Hepatocyte (in vitro differentiated cells): ENCODE measurements around the gene LEO1. TPM values are rescaled to one million over a fixed set of nuclear protein-coding genes. Genes with fewer than 3 reads are reported as not detected.

Source experiments
- DNase-seq: peaks from one replicate; pipeline ENCODE4 v3.0.0-alpha.2; 2016; ENCODE audit warnings: low spot score
- H2AFZ ChIP-seq: fragments of 200-600 bp; sonication (generic); 2 replicates; pipeline ENCODE4 v1.6.0; 2016; ENCODE audit warnings: antibody characterized with exemption, mild to moderate bottlenecking
- H3K27ac ChIP-seq: fragments of 200-600 bp; sonication (generic); 2 replicates; pipeline ENCODE4 v1.5.1; 2016; ENCODE audit warnings: mild to moderate bottlenecking
- H3K27me3 ChIP-seq: fragments of 200-600 bp; sonication (generic); 2 replicates; pipeline ENCODE4 v1.6.1; 2016
- H3K36me3 ChIP-seq: fragments of 200-600 bp; sonication (generic); replicated peaks from 2 replicates; pipeline ENCODE4 v1.5.1; 2016; ENCODE audit warnings: low read depth; ENCODE audit not compliant: insufficient read depth
- H3K4me1 ChIP-seq: fragments of 200-600 bp; sonication (generic); 2 replicates; pipeline ENCODE4 v1.5.1; 2016; ENCODE audit warnings: mild to moderate bottlenecking, moderate library complexity; ENCODE audit not compliant: insufficient read depth
- H3K4me2 ChIP-seq: fragments of 200-600 bp; sonication (generic); 2 replicates; pipeline ENCODE4 v1.6.0; 2016
- H3K4me3 ChIP-seq: fragments of 200-600 bp; sonication (generic); 2 replicates; pipeline ENCODE4 v1.5.1; 2016; ENCODE audit warnings: mild to moderate bottlenecking
- H3K79me2 ChIP-seq: fragments of 200-600 bp; sonication (generic); 2 replicates; pipeline ENCODE4 v1.6.0; 2017; ENCODE audit warnings: mild to moderate bottlenecking
- H3K9me2 ChIP-seq: fragments of 200-600 bp; sonication (generic); replicated peaks from 2 replicates; pipeline ENCODE4 v1.6.0; 2017; ENCODE audit warnings: mild to moderate bottlenecking; ENCODE audit not compliant: insufficient read depth
- H3K9me3 ChIP-seq: fragments of 200-600 bp; sonication (generic); 2 replicates; pipeline ENCODE4 v1.5.1; 2016; ENCODE audit warnings: low read depth, mild to moderate bottlenecking
- H4K20me1 ChIP-seq: fragments of 200-600 bp; sonication (generic); 2 replicates; pipeline ENCODE4 v1.6.0; 2016; ENCODE audit warnings: mild to moderate bottlenecking; ENCODE audit not compliant: insufficient read depth, poor library complexity, severe bottlenecking
- CTCF ChIP-seq: fragments of 200-600 bp; sonication (generic); IDR thresholded peaks from 2 replicates; pipeline ENCODE4 v1.5.1; 2016; ENCODE audit warnings: antibody characterized with exemption, mild to moderate bottlenecking; ENCODE audit not compliant: poor library complexity
- EZH2 ChIP-seq: fragments of 200-600 bp; sonication (generic); IDR thresholded peaks from 2 replicates; pipeline ENCODE4 v1.6.1; 2016; ENCODE audit warnings: antibody characterized with exemption, mild to moderate bottlenecking, borderline replicate concordance
- EZH2phosphoT487 ChIP-seq: fragments of 200-600 bp; sonication (generic); IDR thresholded peaks from one replicate; pipeline ENCODE4 v1.6.1; 2018; ENCODE audit warnings: antibody characterized with exemption, mild to moderate bottlenecking, low read depth, moderate library complexity; ENCODE audit not compliant: unreplicated experiment, severe bottlenecking
- WGBS: methylation state at CpG from one replicate; pipeline ENCODE4 v1.1.6; 2016; ENCODE audit warnings: low lambda C conversion rate; ENCODE audit errors: missing lambda C conversion rate; 5-methylcytosine and 5-hydroxymethylcytosine counted together
- polyA plus RNA-seq: library from polyadenylated mRNA; unstranded; fragments of >200 nt; fragmentation: Nextera tagmentation; extraction: Ambion mirVana; gene quantifications from 2 replicates; pipeline ENCODE4 v1.2.1, GENCODE V29; 2016
- total RNA-seq: library from RNA; depleted of rRNA; stranded (reverse); fragments of >200 nt; gene quantifications from 2 replicates; pipeline ENCODE4 v1.2.3, GENCODE V29; 2014

Gene LEO1
- total and polyA plus RNA-seq, 2 experiments from 2014 or later, result 23.9 to 26.2 TPM

GRCh38 chr15:52011711-52012144 is 40.1 kb upstream of the LEO1 start:
- DNase-seq, result no peak
- no peaks in the 10 kb centered on the region for H3K27me3 ChIP-seq
- H3K4me3 ChIP-seq, result no peak overlapping the region
- no peaks in the 10 kb centered on the region for H3K4me1 ChIP-seq
- no peaks in the 10 kb centered on the region for H3K36me3 ChIP-seq
- H3K27ac ChIP-seq, result no peak overlapping the region
- no peak overlapping the region for H2AFZ ChIP-seq
- no peak overlapping the region for H3K4me2 ChIP-seq
- no peaks in the 10 kb centered on the region for H4K20me1 ChIP-seq
- no peaks in the 10 kb centered on the region for H3K79me2 ChIP-seq
- no peak for TF ChIP-seq EZH2
- TF ChIP-seq CTCF, result no peak
- no peak for TF ChIP-seq EZH2phosphoT487
- WGBS, result 71% methylated on average over 3 of the region's 3 CpGs
- H3K9me2 ChIP-seq, result no peaks in the 10 kb centered on the region
- no peaks in the 10 kb centered on the region for H3K9me3 ChIP-seq

- no peaks in the 10 kb centered on the region for H3K79me2 ChIP-seq
- 88% methylated on average over 14 of the region's 14 CpGs for WGBS
- no peaks in the 10 kb centered on the region for H3K9me2 ChIP-seq
- no peak overlapping the region for H3K4me3 ChIP-seq
- no peaks in the 10 kb centered on the region for H3K9me3 ChIP-seq
- no peak for DNase-seq
- H2AFZ ChIP-seq, result no peak overlapping the region
- TF ChIP-seq CTCF (no peak), EZH2phosphoT487 (no peak), EZH2 (no peak)
- H3K27ac ChIP-seq, result no peak overlapping the region
- no peaks in the 10 kb centered on the region for H3K4me1 ChIP-seq
- H3K27me3 ChIP-seq, result no peaks in the 10 kb centered on the region
- H3K4me2 ChIP-seq, result no peak overlapping the region
- H3K36me3 ChIP-seq, result no peaks in the 10 kb centered on the region
- no peaks in the 10 kb centered on the region for H4K20me1 ChIP-seq
Observed at GRCh38 chr15:52010633-52011595, 39.3 kb upstream of the LEO1 start.

- H3K4me1 ChIP-seq, result no peaks in the 10 kb centered on the region
- H3K9me3 ChIP-seq, result no peaks in the 10 kb centered on the region
- TF ChIP-seq CTCF (no peak), EZH2 (no peak), EZH2phosphoT487 (no peak)
- H3K79me2 ChIP-seq, result no peaks in the 10 kb centered on the region
- no peaks in the 10 kb centered on the region for H3K36me3 ChIP-seq
- H4K20me1 ChIP-seq, result no peaks in the 10 kb centered on the region
- no peak overlapping the region for H3K4me3 ChIP-seq
- WGBS, result 63% methylated on average over 2 of the region's 2 CpGs
- H3K27ac ChIP-seq, result no peak overlapping the region
- no peak overlapping the region for H2AFZ ChIP-seq
- DNase-seq, result no peak
- no peaks in the 10 kb centered on the region for H3K27me3 ChIP-seq
- no peaks in the 10 kb centered on the region for H3K9me2 ChIP-seq
- no peak overlapping the region for H3K4me2 ChIP-seq
Observed at GRCh38 chr15:52008698-52009434, 37.3 kb upstream of the LEO1 start.
